Right kidney (tissue), 1 donor: ENCODE measurements around the gene GPR61.
A peak's percentile ranks its signal among the peaks of the same experiment; 100 is the strongest.

Experiments
- DNase-seq: peaks from one replicate; pipeline ENCODE4 v3.0.0-alpha.2; 2016

GPR61 gene

GRCh38 chr1:109508873-109509175, 30.8 kb upstream of the GPR61 start:
- DNase-seq: no peak

GRCh38 chr1:109509176-109510134, 30.2 kb upstream of the GPR61 start, which contains the start of gene AMIGO1:
Gene AMIGO1 (minus strand): TSS chr1:109509727. CDS start chr1:109508912, 815 bp downstream.
- peak; percentile 77 for DNase-seq

GRCh38 chr1:109513110-109513710, 26.5 kb upstream of the GPR61 start:
- no peak for DNase-seq

- DNase-seq: no peak
Observed at GRCh38 chr1:109514846-109515245, 24.8 kb upstream of the GPR61 start.

GRCh38 chr1:109516872-109517271, 22.8 kb upstream of the GPR61 start:
- DNase-seq: no peak

GRCh38 chr1:109517337-109517736, 22.3 kb upstream of the GPR61 start:
- DNase-seq: no peak

GRCh38 chr1:109521002-109521951, 18.4 kb upstream of the GPR61 start:
- no peak for DNase-seq

GRCh38 chr1:109522026-109522425, 17.6 kb upstream of the GPR61 start:
- DNase-seq: no peak

- DNase-seq: no peak
Observed at GRCh38 chr1:109523706-109524105, 16.0 kb upstream of the GPR61 start.

GRCh38 chr1:109527098-109527811, 12.4 kb upstream of the GPR61 start:
- DNase-seq: no peak

- DNase-seq: no peak
Observed at GRCh38 chr1:109527846-109528695, 11.6 kb upstream of the GPR61 start.

- DNase-seq: no peak
Observed at GRCh38 chr1:109528712-109529111, 11.0 kb upstream of the GPR61 start.

- DNase-seq: peak; percentile 63
Observed at GRCh38 chr1:109529881-109530456, 9.7 kb upstream of the GPR61 start.

GRCh38 chr1:109530457-109531087, 9.1 kb upstream of the GPR61 start:
- DNase-seq: peak; percentile 59

- DNase-seq: peak; percentile 29
Observed at GRCh38 chr1:109531380-109531779, 8.3 kb upstream of the GPR61 start.

- DNase-seq: no peak
Observed at GRCh38 chr1:109531826-109532364, 7.8 kb upstream of the GPR61 start.

- DNase-seq: peak; percentile 78
Observed at GRCh38 chr1:109532365-109533136, 7.1 kb upstream of the GPR61 start.

GRCh38 chr1:109534307-109534858, 5.3 kb upstream of the GPR61 start:
- no peak for DNase-seq

- no peak for DNase-seq
Observed at GRCh38 chr1:109535481-109535880, 4.2 kb upstream of the GPR61 start.
